ENCODE results near the gene PDX1.

PDX1 gene

GRCh38 chr13:27928805-27929753 lies 9.3 kb downstream of the PDX1 start:
- TF ChIP-seq ZNF274 (IDR thresholded peaks at IDR 0.05; ENCODE audit: low read depth, low read length) (no peak), YY1 (IDR thresholded peaks at IDR 0.05; ENCODE audit: insufficient read depth, insufficient read length) (no peak), SUZ12 (IDR thresholded peaks at IDR 0.05; ENCODE audit: extremely low read depth, insufficient read depth, insufficient read length) (no peak)
- Histone ChIP-seq H3K4me3 (ENCODE audit: insufficient read length, low read depth) (no peak overlapping the region), H3K36me3 (ENCODE audit: insufficient read depth, insufficient read length, low read length) (no peaks in the 10 kb centered on the region), H3K27me3 (ENCODE audit: insufficient read depth, insufficient read length) (peaks cover 87% of the 10 kb centered on the region), H3K9ac (ENCODE audit: insufficient read length, low read depth) (no peak overlapping the region), H3K4me1 (ENCODE audit: insufficient read depth, insufficient read length) (no peaks in the 10 kb centered on the region), H3K9me3 (ENCODE audit: insufficient read depth, low read length) (no peaks in the 10 kb centered on the region; the same call in 1 of the 2 replicates)
- no peak for DNase-seq (ENCODE audit: low read depth, low spot score)

GRCh38 chr13:27929868-27930267 lies 10.1 kb downstream of the PDX1 start:
- H3K4me3 ChIP-seq (ENCODE audit: insufficient read length, low read depth): no peak overlapping the region
- no peak for DNase-seq (ENCODE audit: low read depth, low spot score)
- H3K4me1 ChIP-seq (ENCODE audit: insufficient read depth, insufficient read length): no peaks in the 10 kb centered on the region
- no peaks in the 10 kb centered on the region for H3K36me3 ChIP-seq (ENCODE audit: insufficient read depth, insufficient read length, low read length)
- TF ChIP-seq ZNF274 (IDR thresholded peaks at IDR 0.05; ENCODE audit: low read depth, low read length) (no peak), SUZ12 (IDR thresholded peaks at IDR 0.05; ENCODE audit: extremely low read depth, insufficient read depth, insufficient read length) (no peak), YY1 (IDR thresholded peaks at IDR 0.05; ENCODE audit: insufficient read depth, insufficient read length) (no peak)
- peaks cover 79% of the 10 kb centered on the region for H3K27me3 ChIP-seq (ENCODE audit: insufficient read depth, insufficient read length)
- no peaks in the 10 kb centered on the region; the same call in 1 of the 2 replicates for H3K9me3 ChIP-seq (ENCODE audit: insufficient read depth, low read length)
- H3K9ac ChIP-seq (ENCODE audit: insufficient read length, low read depth): no peak overlapping the region

- no peaks in the 10 kb centered on the region for H3K4me1 ChIP-seq (ENCODE audit: insufficient read depth, insufficient read length)
- H3K4me3 ChIP-seq (ENCODE audit: insufficient read length, low read depth): no peak overlapping the region
- no peaks in the 10 kb centered on the region for H3K36me3 ChIP-seq (ENCODE audit: insufficient read depth, insufficient read length, low read length)
- no peaks in the 10 kb centered on the region for H3K9me3 ChIP-seq (ENCODE audit: insufficient read depth, low read length)
- H3K27me3 ChIP-seq (ENCODE audit: insufficient read depth, insufficient read length): peaks cover 46% of the 10 kb centered on the region
- no peak overlapping the region for H3K9ac ChIP-seq (ENCODE audit: insufficient read length, low read depth)
- DNase-seq (ENCODE audit: low read depth, low spot score): no peak
- TF ChIP-seq ZNF274 (IDR thresholded peaks at IDR 0.05; ENCODE audit: low read depth, low read length): no peak
- TF ChIP-seq YY1 (IDR thresholded peaks at IDR 0.05; ENCODE audit: insufficient read depth, insufficient read length): no peak
- no peak for TF ChIP-seq SUZ12 (IDR thresholded peaks at IDR 0.05; ENCODE audit: extremely low read depth, insufficient read depth, insufficient read length)
These were observed 13.3 kb downstream of the PDX1 start for GRCh38 chr13:27933118-27933517.

- H3K4me1 ChIP-seq (ENCODE audit: insufficient read depth, insufficient read length): no peaks in the 10 kb centered on the region
- H3K27me3 ChIP-seq (ENCODE audit: insufficient read depth, insufficient read length): peaks cover 40% of the 10 kb centered on the region
- H3K4me3 ChIP-seq (ENCODE audit: insufficient read length, low read depth): no peak overlapping the region
- H3K9me3 ChIP-seq (ENCODE audit: insufficient read depth, low read length): no peaks in the 10 kb centered on the region
- H3K9ac ChIP-seq (ENCODE audit: insufficient read length, low read depth): no peak overlapping the region
- no peaks in the 10 kb centered on the region for H3K36me3 ChIP-seq (ENCODE audit: insufficient read depth, insufficient read length, low read length)
- TF ChIP-seq YY1 (IDR thresholded peaks at IDR 0.05; ENCODE audit: insufficient read depth, insufficient read length) (no peak), SUZ12 (IDR thresholded peaks at IDR 0.05; ENCODE audit: extremely low read depth, insufficient read depth, insufficient read length) (no peak), ZNF274 (IDR thresholded peaks at IDR 0.05; ENCODE audit: low read depth, low read length) (no peak)
- no peak for DNase-seq (ENCODE audit: low read depth, low spot score)
These were observed 14.0 kb downstream of the PDX1 start for GRCh38 chr13:27933580-27934328.

GRCh38 chr13:27942972-27943371 lies 23.2 kb downstream of the PDX1 start:
- Histone ChIP-seq H3K9me3 (ENCODE audit: insufficient read depth, low read length) (no peaks in the 10 kb centered on the region), H3K27me3 (ENCODE audit: insufficient read depth, insufficient read length) (peaks cover 37% of the 10 kb centered on the region), H3K36me3 (ENCODE audit: insufficient read depth, insufficient read length, low read length) (no peaks in the 10 kb centered on the region), H3K4me1 (ENCODE audit: insufficient read depth, insufficient read length) (no peaks in the 10 kb centered on the region), H3K9ac (ENCODE audit: insufficient read length, low read depth) (no peak overlapping the region), H3K4me3 (ENCODE audit: insufficient read length, low read depth) (no peak overlapping the region)
- DNase-seq (ENCODE audit: low read depth, low spot score): no peak
- no peak for TF ChIP-seq YY1 (IDR thresholded peaks at IDR 0.05; ENCODE audit: insufficient read depth, insufficient read length)
- no peak for TF ChIP-seq ZNF274 (IDR thresholded peaks at IDR 0.05; ENCODE audit: low read depth, low read length)
- TF ChIP-seq SUZ12 (IDR thresholded peaks at IDR 0.05; ENCODE audit: extremely low read depth, insufficient read depth, insufficient read length): no peak

- Histone ChIP-seq H3K27me3 (ENCODE audit: insufficient read depth, insufficient read length) (peaks cover 89% of the 10 kb centered on the region), H3K9ac (ENCODE audit: insufficient read length, low read depth) (no peak overlapping the region), H3K36me3 (ENCODE audit: insufficient read depth, insufficient read length, low read length) (no peaks in the 10 kb centered on the region), H3K9me3 (ENCODE audit: insufficient read depth, low read length) (peaks cover 21% of the 10 kb centered on the region), H3K4me1 (ENCODE audit: insufficient read depth, insufficient read length) (no peaks in the 10 kb centered on the region), H3K4me3 (ENCODE audit: insufficient read length, low read depth) (peak overlapping the region; percentile 26)
- DNase-seq (ENCODE audit: low read depth, low spot score): no peak
- TF ChIP-seq YY1 (IDR thresholded peaks at IDR 0.05; ENCODE audit: insufficient read depth, insufficient read length) (no peak), SUZ12 (IDR thresholded peaks at IDR 0.05; ENCODE audit: extremely low read depth, insufficient read depth, insufficient read length) (no peak), ZNF274 (IDR thresholded peaks at IDR 0.05; ENCODE audit: low read depth, low read length) (no peak)
These were observed 33.3 kb downstream of the PDX1 start for GRCh38 chr13:27952876-27953675.
